GM18519 (cell line): Measurements from ENCODE around the gene CTCF.

Experiments used
- ATAC-seq: cut with Tn5 transposase; IDR thresholded peaks from one replicate; pipeline ENCODE4 v1.9.1; 2021; ENCODE audit warnings: mild to moderate bottlenecking, moderate library complexity; ENCODE audit not compliant: unreplicated experiment, low FRiP score

Gene CTCF

DNA sequence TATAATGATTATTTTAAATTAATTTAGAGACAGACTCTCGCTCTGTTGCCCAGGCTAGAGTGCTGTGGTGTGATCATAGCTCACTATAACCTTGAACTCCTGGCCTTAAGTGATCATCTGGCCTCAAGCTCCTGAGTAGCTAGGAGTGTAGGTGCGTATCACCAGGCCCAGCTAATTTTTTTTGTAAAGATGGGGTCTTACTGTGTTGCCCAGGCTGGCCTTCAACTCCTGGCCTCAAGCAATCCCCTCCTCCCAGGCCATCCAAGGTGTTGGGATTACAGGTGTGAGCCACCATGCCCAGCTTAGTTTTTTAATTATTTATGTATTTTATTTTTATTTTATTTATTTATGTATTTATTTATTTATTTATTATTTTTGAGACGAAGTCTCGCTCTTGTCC lies 17.9 kb downstream of the CTCF start:
- ATAC-seq, result no peak

DNA sequence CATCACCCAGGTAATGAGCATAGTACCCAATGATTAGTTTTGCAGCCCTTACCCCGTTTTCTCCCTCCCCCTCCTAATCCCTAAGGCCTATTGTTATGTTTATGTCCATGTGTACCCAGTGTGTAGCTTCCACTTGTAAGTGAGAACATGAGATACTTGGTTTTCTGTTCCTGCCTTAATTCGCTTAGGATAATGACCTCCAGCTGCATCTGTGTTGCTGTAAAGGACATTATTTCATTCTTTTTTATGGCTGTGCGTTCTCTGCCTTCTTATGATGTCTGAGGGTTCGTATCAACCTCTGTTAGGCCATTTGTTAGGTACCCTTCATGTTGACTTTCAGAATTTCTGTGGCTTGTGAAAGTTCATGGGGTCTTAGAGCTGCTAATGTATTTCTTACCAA lies 31.0 kb downstream of the CTCF start:
- no peak for ATAC-seq

DNA sequence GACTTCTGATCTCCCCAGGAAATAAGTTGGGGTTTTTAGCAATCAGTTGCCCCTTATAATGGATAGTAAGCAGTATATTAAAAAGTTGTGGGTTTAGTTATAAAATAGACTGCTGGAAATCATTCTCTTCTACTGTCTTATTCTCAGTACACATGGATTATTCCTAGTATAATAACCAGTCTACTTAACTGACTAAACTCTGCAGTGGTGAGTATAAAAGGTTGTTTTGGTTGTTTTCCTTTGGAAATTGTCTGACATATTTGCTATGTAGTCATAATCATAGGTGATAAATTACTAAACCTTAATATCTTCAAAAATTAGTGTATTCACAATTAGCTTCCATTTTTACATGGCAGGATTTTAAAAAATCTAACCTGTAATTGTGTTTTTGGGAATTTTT lies 31.4 kb downstream of the CTCF start:
- ATAC-seq, result no peak

DNA sequence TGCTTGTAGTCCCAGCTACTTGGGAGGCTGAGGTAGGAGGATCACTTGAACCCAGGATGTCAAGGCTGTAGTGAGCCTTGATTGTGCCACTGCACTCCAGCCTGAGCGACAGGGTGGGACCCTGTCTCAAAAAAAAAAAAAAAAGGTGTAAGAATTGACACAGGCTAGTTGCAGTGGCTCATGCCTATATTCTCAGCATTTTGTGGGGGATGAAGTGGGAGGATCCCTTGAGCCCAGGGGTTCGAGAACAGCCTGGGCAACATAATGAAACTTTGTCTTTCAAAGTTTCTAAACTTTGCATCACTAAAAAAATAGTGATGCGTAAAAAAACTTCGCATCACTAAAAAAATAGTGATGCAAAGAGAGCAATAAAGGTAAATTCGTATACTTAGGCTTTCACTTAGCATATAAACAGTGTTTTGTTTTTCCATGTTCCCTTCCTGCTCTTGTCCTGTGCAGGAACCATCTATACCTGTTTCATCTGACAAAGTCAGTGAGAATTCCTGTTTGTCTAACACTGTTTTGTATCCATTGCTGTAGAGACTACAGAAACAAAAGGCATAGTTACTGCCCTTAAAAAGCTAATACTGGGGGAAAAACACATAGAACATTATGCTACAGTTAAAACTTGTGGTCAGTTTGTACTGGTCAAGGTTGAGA lies 32.1 kb downstream of the CTCF start:
- ATAC-seq, result no peak

DNA sequence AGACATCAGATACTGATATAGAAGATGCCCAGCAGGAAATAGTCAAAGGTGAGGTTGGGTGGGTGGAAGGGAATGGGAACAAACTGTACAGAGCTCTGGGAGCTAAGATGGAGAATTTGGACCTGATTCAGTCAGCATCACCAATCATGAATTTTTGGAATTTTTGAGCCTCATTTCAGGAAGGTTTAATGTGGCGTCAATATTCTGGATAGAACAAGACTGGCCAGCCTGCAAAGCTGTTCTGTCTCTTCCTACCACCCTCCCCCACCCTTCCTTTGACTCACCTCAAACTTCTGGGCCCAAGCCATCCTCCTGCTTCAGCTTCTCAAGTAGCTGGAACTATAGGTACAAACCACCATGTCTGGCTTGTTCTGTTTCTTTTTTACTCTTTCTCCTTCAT lies 32.6 kb downstream of the CTCF start:
- no peak for ATAC-seq

DNA sequence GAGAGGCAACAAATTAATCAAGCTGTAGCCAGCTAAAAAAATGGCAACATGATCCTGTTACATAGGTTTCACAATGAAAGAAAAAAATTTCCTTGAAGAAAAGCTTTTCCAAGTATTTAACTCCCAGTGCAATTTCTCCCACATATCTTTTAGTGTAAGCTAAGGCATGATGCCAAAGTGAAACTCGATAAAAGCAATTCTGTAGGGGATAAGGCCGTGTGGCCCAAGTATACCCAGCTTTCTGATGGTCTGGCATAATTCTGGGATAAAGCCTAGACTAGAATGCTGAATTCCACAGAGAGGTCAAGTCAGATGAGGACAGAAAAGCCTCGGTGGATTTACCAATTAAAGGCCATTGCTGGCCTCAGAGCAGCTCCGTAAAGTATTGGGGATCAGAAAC lies 36.2 kb downstream of the CTCF start:
- ATAC-seq, result no peak

DNA sequence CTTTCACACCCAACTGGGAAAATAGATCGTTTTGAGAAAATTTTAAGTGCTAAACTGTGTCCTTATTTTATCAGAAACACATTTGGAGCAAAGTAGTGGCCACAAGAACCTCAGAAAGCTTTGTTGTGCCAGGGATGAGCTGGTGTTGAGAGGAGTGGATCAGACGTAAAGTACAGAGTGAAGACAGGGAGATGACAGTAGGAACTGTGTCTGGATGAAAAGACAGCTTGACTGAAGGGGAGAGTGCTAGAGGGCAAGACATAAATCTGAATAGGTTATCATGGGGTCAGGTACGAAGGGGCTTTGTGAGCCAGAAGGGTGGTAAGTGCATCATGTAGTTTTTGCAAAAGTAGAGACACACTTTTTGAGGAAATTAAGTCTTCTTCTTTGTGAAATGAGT lies 43.3 kb downstream of the CTCF start:
- ATAC-seq, result no peak

DNA sequence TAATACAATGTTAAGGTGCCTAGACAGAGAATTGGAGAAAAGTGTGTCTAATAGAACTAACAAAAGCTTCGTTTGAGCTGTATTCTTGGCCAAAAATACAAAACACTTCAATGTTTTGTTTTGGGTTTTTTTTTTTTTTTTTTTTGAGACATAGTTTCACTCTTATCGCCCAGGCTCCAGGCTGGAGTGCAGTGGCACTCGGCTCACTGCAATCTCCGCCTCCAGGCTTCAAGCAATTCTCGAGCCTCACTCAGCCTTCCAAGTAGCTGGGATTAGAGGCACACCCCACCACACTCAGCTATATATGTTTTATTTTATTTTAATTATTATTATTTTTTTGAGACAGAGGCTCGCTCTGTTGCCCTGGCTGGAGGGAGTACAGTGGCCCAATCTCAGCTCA lies 44.3 kb downstream of the CTCF start:
- ATAC-seq, result no peak

DNA sequence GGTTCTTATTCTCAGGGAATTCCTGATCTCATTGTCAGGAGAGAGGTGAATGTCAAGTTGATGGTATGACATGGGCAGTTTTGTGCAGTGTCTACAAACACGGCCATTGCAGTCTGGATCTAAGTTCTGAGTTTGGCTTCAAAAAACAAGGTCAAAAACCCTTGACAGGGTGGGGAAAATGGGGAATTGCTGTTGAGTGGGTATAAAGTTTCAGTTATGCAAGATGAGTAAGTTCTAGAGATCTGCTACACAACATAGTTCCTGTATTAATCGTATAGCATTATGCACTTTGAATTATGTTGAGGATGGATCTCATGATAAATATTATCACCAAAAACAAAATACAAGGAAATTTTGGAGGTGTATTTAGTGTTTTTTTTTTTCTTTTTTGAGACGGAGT lies 46.0 kb downstream of the CTCF start:
- no peak for ATAC-seq

DNA sequence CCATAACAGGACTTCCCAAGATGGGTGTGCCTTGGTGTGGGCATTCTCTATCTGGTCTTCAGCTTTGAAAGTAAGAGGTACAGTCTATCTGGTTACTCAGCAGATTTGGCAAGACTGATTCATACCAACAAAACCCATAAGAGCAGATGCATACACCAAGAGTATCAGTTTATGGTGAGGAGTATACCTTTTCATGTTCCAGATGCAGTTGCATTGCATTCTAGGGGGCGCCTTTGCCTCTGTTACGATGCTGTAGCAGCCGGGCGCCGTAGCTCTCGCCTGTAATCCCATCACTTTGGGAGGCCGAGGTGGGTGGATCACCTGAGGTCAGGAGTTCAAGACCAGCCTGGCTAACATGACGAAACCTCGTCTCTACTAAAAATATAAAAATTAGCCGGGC lies 51.5 kb downstream of the CTCF start:
- no peak for ATAC-seq

DNA sequence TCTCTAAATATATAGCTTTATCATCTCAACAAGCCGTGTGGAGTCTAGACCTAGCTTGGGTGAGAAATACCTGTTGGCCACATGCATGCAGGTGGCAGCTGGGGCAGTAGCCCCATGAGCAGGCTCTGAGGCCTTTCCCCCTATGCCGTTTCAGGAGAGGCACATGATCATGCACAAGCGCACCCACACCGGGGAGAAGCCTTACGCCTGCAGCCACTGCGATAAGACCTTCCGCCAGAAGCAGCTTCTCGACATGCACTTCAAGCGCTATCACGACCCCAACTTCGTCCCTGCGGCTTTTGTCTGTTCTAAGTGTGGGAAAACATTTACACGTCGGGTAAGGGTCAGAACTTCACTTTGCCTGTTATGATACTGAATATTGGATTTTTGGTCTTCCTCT lies 65.9 kb downstream of the CTCF start:
- no peak for ATAC-seq

DNA sequence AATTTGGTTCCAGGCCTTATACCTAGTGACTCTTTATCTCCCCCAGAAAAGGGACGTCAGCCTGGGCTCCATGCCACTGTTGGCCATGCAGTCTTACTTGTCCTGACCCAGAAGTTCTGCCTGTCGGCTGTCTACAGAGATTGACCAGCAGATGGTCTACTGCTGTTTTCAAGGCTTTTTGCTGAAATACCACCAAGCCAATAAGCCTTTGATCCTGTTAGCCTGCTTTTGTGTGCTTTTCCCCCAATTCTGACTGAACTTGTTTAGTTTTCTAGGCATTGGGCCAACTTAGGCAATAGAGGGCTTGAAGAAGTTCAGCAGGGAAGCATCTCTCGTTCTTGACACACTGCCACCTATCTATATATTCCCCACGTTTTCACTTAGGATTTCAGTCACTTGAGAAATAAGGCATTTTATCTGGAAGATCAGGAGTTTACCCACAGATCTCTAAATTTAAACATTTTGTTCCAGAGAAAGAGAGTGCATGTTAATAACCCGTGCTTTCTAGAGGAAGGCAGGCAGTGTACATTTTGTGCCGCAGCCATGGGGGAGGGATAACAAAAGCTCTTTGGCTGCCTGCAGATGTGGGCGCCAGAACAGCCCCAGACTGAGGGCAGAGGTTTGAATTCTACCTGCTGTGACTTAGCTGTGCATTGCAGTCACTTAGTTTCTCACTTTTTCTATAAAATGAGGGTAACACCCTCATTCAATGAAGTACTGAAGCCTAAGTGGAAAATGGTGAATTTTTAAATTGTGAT lies 70.3 kb downstream of the CTCF start:
- no peak for ATAC-seq

DNA sequence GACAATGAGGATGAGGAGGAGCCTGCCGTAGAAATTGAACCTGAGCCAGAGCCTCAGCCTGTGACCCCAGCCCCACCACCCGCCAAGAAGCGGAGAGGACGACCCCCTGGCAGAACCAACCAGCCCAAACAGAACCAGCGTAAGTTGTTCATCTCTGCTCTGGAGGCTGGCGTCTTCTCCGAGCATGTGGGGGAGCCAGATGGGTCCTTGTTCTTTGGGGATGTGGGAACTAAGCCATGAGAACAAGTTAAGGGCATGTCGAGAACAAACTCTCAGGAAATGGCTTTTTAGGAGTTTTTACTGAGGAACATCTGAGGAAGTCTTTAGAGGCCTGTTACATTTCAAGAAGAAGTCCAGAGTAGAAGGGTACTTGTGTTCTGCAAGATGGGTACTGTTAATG lies 74.4 kb downstream of the CTCF start:
- no peak for ATAC-seq

DNA sequence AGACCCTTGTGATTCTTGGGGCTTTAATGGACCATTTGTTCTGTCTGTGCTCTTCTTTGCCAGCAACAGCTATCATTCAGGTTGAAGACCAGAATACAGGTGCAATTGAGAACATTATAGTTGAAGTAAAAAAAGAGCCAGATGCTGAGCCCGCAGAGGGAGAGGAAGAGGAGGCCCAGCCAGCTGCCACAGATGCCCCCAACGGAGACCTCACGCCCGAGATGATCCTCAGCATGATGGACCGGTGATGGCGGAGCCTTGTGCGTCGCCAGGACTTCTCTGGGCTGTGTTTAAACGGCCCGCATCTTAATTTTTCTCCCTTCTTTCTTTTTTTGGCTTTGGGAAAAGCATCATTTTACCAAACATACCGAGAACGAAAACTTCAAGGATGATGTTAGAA lies 75.3 kb downstream of the CTCF start:
- no peak for ATAC-seq

DNA sequence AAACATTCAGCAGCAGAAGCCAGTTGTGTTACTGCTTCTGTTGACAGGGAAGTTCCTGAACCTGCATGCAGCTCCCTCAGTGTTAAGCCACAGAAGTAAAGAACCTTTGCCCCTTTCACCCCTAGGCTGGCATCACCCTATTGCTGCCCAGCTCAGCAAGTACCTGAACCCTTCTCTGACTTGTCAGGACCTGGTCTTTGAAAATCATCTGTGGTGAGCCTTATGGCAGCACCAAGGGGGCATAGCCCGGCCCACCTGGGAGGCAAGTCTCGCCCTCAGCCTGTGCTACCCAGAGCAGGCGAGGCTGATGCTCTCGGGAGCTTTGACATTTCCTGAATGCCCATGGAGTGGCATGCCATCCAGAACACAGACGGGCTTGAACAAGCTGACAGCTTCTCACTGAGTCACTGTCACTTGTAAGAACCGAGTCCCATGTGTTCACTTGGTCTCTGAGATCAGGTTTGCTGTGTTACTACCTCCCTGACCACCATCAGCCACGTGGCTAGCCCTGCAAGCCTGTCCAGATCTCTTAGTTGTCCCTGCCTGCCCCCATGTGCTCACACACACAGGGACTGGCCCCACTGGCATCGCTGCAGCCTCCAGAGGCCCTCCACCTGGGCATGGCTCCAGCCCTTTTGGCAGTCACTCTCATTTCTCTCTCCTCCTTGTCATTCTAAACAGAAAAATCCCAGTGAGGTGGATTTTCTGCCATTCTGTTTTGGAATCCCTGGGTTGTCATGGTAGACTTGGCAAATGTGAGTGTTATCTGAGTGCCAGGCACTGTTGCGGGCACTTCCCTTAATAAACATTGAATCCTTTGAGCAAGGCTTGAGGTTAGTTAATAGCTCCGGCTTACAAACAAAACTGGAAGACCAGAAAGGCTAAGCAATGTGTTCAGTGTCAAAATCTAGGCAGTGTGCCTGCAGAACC lies 79.7 kb downstream of the CTCF start:
- no peak for ATAC-seq

DNA sequence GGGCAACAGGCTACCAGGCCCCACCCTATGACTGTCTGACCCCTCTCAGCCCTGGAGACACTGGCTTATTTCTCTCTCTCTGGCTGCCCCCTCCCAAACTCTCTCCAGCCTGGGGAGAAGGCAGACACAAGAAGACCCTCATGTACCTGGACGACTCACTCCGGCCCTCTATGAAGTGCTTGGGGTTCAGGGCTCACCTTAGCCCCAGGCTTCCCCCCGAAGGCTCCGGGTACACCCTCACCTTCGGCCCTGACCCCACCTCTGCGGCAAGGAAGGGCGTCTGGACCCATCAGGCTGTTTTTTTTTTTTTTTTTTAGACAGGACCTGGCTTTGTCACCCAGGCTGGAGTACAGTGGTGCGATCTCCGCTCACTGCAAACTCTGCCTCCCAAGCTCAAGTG lies 81.7 kb downstream of the CTCF start:
- ATAC-seq, result no peak

DNA sequence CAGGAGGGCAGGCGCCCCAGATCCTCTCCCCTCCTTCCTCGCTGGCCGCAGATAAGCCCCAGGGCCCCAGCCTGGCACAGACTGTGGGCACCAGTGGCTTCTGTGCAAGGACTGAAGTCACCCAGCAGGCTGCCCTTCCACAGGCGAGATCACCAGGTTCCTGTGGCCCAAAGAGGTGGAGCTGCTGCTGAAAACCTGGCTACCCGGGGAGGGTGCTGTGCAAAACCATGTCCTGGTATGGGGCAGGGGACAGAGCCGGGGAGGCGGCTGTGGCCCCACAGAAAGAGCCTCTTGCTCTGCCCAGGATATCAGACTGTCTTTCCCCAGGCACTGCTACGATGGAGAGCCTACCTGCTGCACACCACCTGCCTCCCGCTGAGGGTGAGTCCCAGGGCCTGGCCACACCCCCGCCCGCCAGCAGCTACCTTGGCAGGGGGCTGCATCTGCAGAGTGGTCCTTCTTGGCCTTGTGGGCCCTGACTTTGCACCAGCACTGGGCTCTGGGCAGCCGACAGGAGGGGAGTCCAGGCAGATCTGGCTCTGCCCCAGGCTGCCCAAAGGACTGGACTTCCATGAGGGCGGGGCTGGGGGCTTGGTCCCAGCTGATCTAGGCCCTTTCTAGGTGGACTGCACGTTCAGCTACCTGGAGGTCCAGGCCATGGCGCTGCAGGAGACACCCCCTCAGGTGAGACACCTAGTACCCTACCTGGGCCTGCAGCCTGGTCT lies 83.2 kb downstream of the CTCF start:
- ATAC-seq, result no peak

DNA sequence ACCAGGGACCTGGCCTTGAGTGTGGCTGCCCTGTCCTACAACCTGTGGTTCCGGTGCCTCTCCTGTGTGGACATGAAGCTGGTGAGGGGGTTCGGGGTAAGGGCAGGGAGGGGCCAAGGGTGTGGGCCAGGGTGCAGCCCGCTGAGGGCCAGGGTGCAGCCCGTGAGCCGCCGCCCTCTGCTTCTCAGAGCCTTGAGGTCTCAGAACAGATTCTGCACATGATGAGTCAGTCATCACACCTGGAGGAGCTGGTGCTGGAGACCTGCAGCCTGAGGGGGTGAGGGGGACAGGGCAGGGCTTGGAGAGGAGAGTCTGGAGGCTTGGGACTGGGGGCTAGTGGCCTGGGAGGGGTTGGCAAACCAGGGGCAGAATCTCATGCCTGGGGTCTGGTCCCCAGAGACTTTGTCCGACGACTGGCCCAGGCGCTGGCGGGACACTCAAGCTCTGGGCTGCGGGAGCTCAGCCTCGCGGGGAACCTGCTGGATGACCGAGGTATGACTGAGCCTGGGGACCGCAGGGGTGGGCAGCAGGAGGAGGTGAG lies 84.9 kb downstream of the CTCF start:
- ATAC-seq, result no peak

DNA sequence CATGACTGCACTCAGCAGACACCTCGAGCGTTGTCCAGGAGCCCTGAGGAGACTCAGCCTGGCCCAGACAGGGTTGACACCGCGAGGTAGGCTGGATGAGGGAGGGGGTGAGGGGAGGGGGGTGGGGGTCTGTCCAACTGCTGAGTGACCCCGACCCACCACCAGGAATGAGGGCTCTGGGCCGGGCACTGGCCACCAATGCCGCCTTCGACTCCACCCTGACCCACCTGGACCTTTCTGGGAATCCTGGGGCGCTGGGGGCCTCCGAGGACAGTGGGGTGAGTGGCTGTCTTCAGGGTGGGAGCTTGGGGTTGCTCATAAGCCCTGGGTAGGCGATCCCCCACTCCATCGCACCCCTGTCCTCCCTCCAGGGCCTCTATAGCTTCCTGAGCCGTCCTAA lies 85.4 kb downstream of the CTCF start:
- no peak for ATAC-seq

DNA sequence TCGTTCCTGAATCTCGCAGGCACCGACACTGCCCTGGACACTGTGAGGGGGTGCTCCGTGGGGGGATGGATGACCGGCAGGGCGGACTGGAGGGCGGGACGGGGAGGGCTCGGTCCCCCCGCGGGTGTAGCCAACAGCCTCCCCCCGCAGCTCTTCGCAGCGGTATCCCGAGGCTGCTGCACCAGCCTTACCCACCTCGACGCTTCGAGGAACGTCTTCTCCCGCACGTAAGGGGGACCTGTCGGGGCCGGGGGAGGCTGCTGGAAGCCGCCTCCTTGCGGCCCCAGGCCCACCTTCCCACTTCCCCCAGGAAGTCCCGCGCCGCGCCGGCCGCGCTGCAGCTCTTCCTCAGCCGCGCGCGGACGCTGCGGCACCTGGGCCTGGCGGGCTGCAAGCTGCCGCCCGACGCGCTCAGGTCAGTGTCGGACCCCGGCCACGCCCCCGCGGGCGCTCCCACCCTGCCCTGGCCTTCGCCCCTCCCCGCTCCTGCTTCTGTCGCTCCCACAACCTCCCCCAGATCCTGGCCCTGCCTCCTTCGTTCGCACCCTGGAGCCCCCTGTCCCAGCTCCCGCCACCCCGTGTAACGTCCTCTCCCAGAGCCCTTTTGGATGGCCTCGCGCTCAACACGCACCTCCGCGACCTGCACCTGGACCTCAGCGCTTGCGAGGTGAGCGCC lies 85.9 kb downstream of the CTCF start:
- no peak for ATAC-seq
